Activated CD8-positive, alpha-beta memory T cell treated with anti-CD3 and anti-CD28 coated beads, Interleukin-2, amount 10 ng/mL, durations not matched to agents 7 days and 5 days (primary cell): Measurements from ENCODE around the gene CHP1. TPM values are rescaled to one million over a fixed set of nuclear protein-coding genes. Genes with fewer than 3 reads are reported as not detected.

ENCODE experiments used
- ATAC-seq: fragments of 150-1000 bp; cut with Tn5 transposase; one replicate; pipeline ENCODE4 v1.10.0; 2021; ENCODE audit warnings: moderate library complexity
- CTCF ChIA-PET: fragments of 350-600 bp; sonication (Branson Sonifier 250); formaldehyde crosslinking; loops from one replicate; lab custom pipeline; 2021; ENCODE audit warnings: antibody characterized with exemption; lab: Charles Lee
- DNase-seq: peaks from one replicate; pipeline ENCODE4 v3.0.0-alpha.2; 2020
- H3K27ac Mint-ChIP-seq: one replicate; pipeline ENCODE4 v1.8.0; 2021; ENCODE audit warnings: mild to moderate bottlenecking, mixed read lengths
- H3K27me3 Mint-ChIP-seq: one replicate; pipeline ENCODE4 v1.8.0; 2021; ENCODE audit warnings: mixed read lengths
- H3K36me3 Mint-ChIP-seq: one replicate; pipeline ENCODE4 v1.8.0; 2021; ENCODE audit warnings: mild to moderate bottlenecking, mixed read lengths
- H3K4me1 Mint-ChIP-seq: one replicate; pipeline ENCODE4 v1.8.0; 2021; ENCODE audit warnings: mixed read lengths
- H3K4me3 Mint-ChIP-seq: one replicate; pipeline ENCODE4 v1.8.0; 2021; ENCODE audit warnings: mild to moderate bottlenecking, moderate library complexity, mixed read lengths
- H3K9me3 Mint-ChIP-seq: one replicate; pipeline ENCODE4 v1.8.0; 2022; ENCODE audit warnings: low read depth, mixed read lengths
- total RNA-seq, 2 experiments: library from RNA; stranded (reverse); gene quantifications; one replicate each; pipeline ENCODE4 v1.2.3, GENCODE V29; 2021

CHP1 gene
- 10 to 100 TPM; 47.5 to 54.1 TPM for total RNA-seq

GRCh38 chr15:41230650-41231421 is at the start of gene CHP1, which contains the start of gene EXD1:
TSS of gene CHP1 (plus strand) at chr15:41231268. CDS start at chr15:41231383, 115 bp downstream.
TSS of gene EXD1 (minus strand) at chr15:41230757. CDS start at chr15:41226575, 4,182 bp downstream.
- Mint-ChIP-seq H3K4me3 (peak within 1 kb of the TSS; percentile 88), H3K4me1 (peaks cover 25% of the 10 kb centered on the region), H3K9me3 (no peaks in the 10 kb centered on the region), H3K27ac (peak within 1 kb of the TSS; percentile 86), H3K36me3 (no peaks in the 10 kb centered on the region), H3K27me3 (peaks cover 17% of the 10 kb centered on the region)
- DNase-seq (peak; percentile 98), ATAC-seq (peak; percentile 100)
- CTCF ChIA-PET: interaction anchor here (0.6 to 3.4 kb wide), 20 partner anchors 11 to 663 kb away, joined by 3 to 16 read pairs (median 4); partner anchors contain the start of genes CHAC1, INO80 and VPS18

GRCh38 chr15:41182266-41182665 is 48.8 kb upstream of the CHP1 start:
- Mint-ChIP-seq H3K27ac (no peak overlapping the region), H3K9me3 (no peaks in the 10 kb centered on the region), H3K4me3 (no peak overlapping the region), H3K4me1 (peaks cover 1% of the 10 kb centered on the region), H3K27me3 (peaks cover 13% of the 10 kb centered on the region), H3K36me3 (no peaks in the 10 kb centered on the region)
- CTCF ChIA-PET: interaction anchor here (0.8 to 1.3 kb wide), 4 partner anchors 252 to 324 kb away, joined by 3 read pairs; no protein-coding TSS in a partner anchor
- no peak for ATAC-seq
- DNase-seq: no peak

- ATAC-seq: no peak
- Mint-ChIP-seq H3K9me3 (no peaks in the 10 kb centered on the region), H3K36me3 (no peaks in the 10 kb centered on the region), H3K27ac (no peak overlapping the region), H3K27me3 (peaks cover 13% of the 10 kb centered on the region), H3K4me1 (peaks cover 1% of the 10 kb centered on the region), H3K4me3 (no peak overlapping the region)
- CTCF ChIA-PET: interaction anchor here (0.8 to 3.6 kb wide), 17 partner anchors 10 to 743 kb away, joined by 3 to 81 read pairs (median 3); partner anchors contain the start of genes BAHD1 and CHAC1
- no peak for DNase-seq
Observed at GRCh38 chr15:41183581-41183980, 47.5 kb upstream of the CHP1 start.

GRCh38 chr15:41194444-41194843 is 36.6 kb upstream of the CHP1 start:
- Mint-ChIP-seq H3K4me1 (peaks cover 1% of the 10 kb centered on the region), H3K4me3 (no peak overlapping the region), H3K36me3 (no peaks in the 10 kb centered on the region), H3K27ac (no peak overlapping the region), H3K9me3 (no peaks in the 10 kb centered on the region), H3K27me3 (no peaks in the 10 kb centered on the region)
- ATAC-seq (no peak), DNase-seq (no peak)
- CTCF ChIA-PET: interaction anchor here (0.9 to 2.1 kb wide), 2 partner anchors 289 to 335 kb away, joined by 3 to 4 read pairs; no protein-coding TSS in a partner anchor

GRCh38 chr15:41199470-41199869 is 31.6 kb upstream of the CHP1 start:
- DNase-seq (no peak), ATAC-seq (no peak)
- Mint-ChIP-seq H3K9me3 (no peaks in the 10 kb centered on the region), H3K4me3 (no peak overlapping the region), H3K27me3 (peaks cover 3% of the 10 kb centered on the region), H3K4me1 (peaks cover 1% of the 10 kb centered on the region), H3K36me3 (no peaks in the 10 kb centered on the region), H3K27ac (no peak overlapping the region)
- CTCF ChIA-PET: interaction anchor here (0.6 to 1.1 kb wide), 2 partner anchors 178 to 288 kb away, joined by 3 to 4 read pairs; no protein-coding TSS in a partner anchor

GRCh38 chr15:41203395-41203794 is 27.7 kb upstream of the CHP1 start:
- DNase-seq (no peak), ATAC-seq (no peak)
- Mint-ChIP-seq H3K27me3 (peaks cover 12% of the 10 kb centered on the region), H3K4me1 (no peaks in the 10 kb centered on the region), H3K4me3 (no peak overlapping the region), H3K27ac (no peak overlapping the region), H3K36me3 (no peaks in the 10 kb centered on the region), H3K9me3 (no peaks in the 10 kb centered on the region)
- CTCF ChIA-PET: interaction anchor here (1.0 kb wide), 1 partner anchor 299 kb away, joined by 4 read pairs; no protein-coding TSS in a partner anchor

- CTCF ChIA-PET: no interaction called here
Observed at GRCh38 chr15:41205315-41205714, 25.8 kb upstream of the CHP1 start.

GRCh38 chr15:41207687-41208448 is 23.2 kb upstream of the CHP1 start:
- H3K4me3 Mint-ChIP-seq: no peak overlapping the region
- DNase-seq (no peak), ATAC-seq (no peak)
- H3K27ac Mint-ChIP-seq: no peak overlapping the region
- no peaks in the 10 kb centered on the region for H3K4me1 Mint-ChIP-seq
- CTCF ChIA-PET: interaction anchor here (0.7 to 1.7 kb wide), 2 partner anchors 22 to 111 kb away, joined by 3 to 4 read pairs; no protein-coding TSS in a partner anchor
- no peaks in the 10 kb centered on the region for H3K9me3 Mint-ChIP-seq
- H3K27me3 Mint-ChIP-seq: peaks cover 27% of the 10 kb centered on the region
- H3K36me3 Mint-ChIP-seq: no peaks in the 10 kb centered on the region

More at GRCh38 chr15:41205315-41205714, 25.8 kb upstream of the CHP1 start:
- no peaks in the 10 kb centered on the region for H3K4me1 Mint-ChIP-seq
- no peak overlapping the region for H3K4me3 Mint-ChIP-seq
- no peaks in the 10 kb centered on the region for H3K9me3 Mint-ChIP-seq
- DNase-seq: no peak
- no peaks in the 10 kb centered on the region for H3K36me3 Mint-ChIP-seq
- ATAC-seq: no peak
- H3K27me3 Mint-ChIP-seq: peaks cover 25% of the 10 kb centered on the region
- no peak overlapping the region for H3K27ac Mint-ChIP-seq

GRCh38 chr15:41215708-41216107 is 15.4 kb upstream of the CHP1 start:
- Mint-ChIP-seq H3K9me3 (no peaks in the 10 kb centered on the region), H3K4me1 (no peaks in the 10 kb centered on the region), H3K36me3 (no peaks in the 10 kb centered on the region), H3K27me3 (peaks cover 44% of the 10 kb centered on the region), H3K27ac (no peak overlapping the region), H3K4me3 (no peak overlapping the region)
- no peak for DNase-seq
- CTCF ChIA-PET: no interaction called here
- ATAC-seq: no peak

- Mint-ChIP-seq H3K4me1 (no peaks in the 10 kb centered on the region), H3K9me3 (no peaks in the 10 kb centered on the region), H3K4me3 (no peak overlapping the region), H3K36me3 (no peaks in the 10 kb centered on the region), H3K27me3 (peaks cover 45% of the 10 kb centered on the region), H3K27ac (no peak overlapping the region)
- no peak for DNase-seq
- no peak for ATAC-seq
- CTCF ChIA-PET: interaction anchor here (1.2 kb wide), 1 partner anchor 12 kb away, joined by 4 read pairs; the partner anchor contains the start of gene CHP1
Observed at GRCh38 chr15:41218851-41219250, 12.2 kb upstream of the CHP1 start.

GRCh38 chr15:41219381-41219780 is 11.7 kb upstream of the CHP1 start:
- Mint-ChIP-seq H3K4me3 (no peak overlapping the region), H3K27ac (no peak overlapping the region), H3K36me3 (no peaks in the 10 kb centered on the region), H3K4me1 (no peaks in the 10 kb centered on the region), H3K27me3 (peaks cover 45% of the 10 kb centered on the region), H3K9me3 (no peaks in the 10 kb centered on the region)
- DNase-seq (no peak), ATAC-seq (no peak)
- CTCF ChIA-PET: no interaction called here

- Mint-ChIP-seq H3K36me3 (no peaks in the 10 kb centered on the region), H3K4me1 (peaks cover 25% of the 10 kb centered on the region), H3K27ac (peak overlapping the region; percentile 86), H3K9me3 (no peaks in the 10 kb centered on the region), H3K4me3 (peak overlapping the region; percentile 88), H3K27me3 (peaks cover 17% of the 10 kb centered on the region)
- DNase-seq: no peak
- ATAC-seq: no peak
- CTCF ChIA-PET: interaction anchor here (0.7 to 3.4 kb wide), 10 partner anchors 12 to 336 kb away, joined by 3 to 16 read pairs (median 4); partner anchors contain the start of gene VPS18
Observed at GRCh38 chr15:41230345-41230649, 771 bp upstream of the CHP1 start.
